ENCODE results near the gene SLC9A8.

Gene SLC9A8

GRCh38 chr20:49813305-49813974 is 812 bp downstream of the SLC9A8 start:
- no peak for DNase-seq (ENCODE audit: low read depth in 1 of 2, low spot score in 1 of 2)

- no peak for DNase-seq (ENCODE audit: low read depth in 1 of 2, low spot score in 1 of 2)
These were observed 1.5 kb downstream of the SLC9A8 start for GRCh38 chr20:49814057-49814694.

- no peak for DNase-seq (ENCODE audit: low read depth in 1 of 2, low spot score in 1 of 2)
These were observed 6.2 kb downstream of the SLC9A8 start for GRCh38 chr20:49818816-49819215.

- DNase-seq (ENCODE audit: low read depth in 1 of 2, low spot score in 1 of 2) = no peak
These were observed 7.1 kb downstream of the SLC9A8 start for GRCh38 chr20:49819702-49820101.

GRCh38 chr20:49821381-49821780 is 8.8 kb downstream of the SLC9A8 start:
- DNase-seq (ENCODE audit: low read depth in 1 of 2, low spot score in 1 of 2) = no peak

- no peak for DNase-seq (ENCODE audit: low read depth in 1 of 2, low spot score in 1 of 2)
These were observed 9.3 kb downstream of the SLC9A8 start for GRCh38 chr20:49821870-49822331.

GRCh38 chr20:49823152-49823847 is 10.7 kb downstream of the SLC9A8 start:
- DNase-seq (ENCODE audit: low read depth in 1 of 2, low spot score in 1 of 2) = peak in 1 of 2 donors; percentile 27

- DNase-seq (ENCODE audit: low read depth in 1 of 2, low spot score in 1 of 2) = no peak
These were observed 11.6 kb downstream of the SLC9A8 start for GRCh38 chr20:49824206-49824605.

GRCh38 chr20:49825521-49826033 is 12.9 kb downstream of the SLC9A8 start:
- DNase-seq (ENCODE audit: low read depth in 1 of 2, low spot score in 1 of 2) = no peak

GRCh38 chr20:49831022-49831769 is 18.6 kb downstream of the SLC9A8 start:
- no peak for DNase-seq (ENCODE audit: low read depth in 1 of 2, low spot score in 1 of 2)

GRCh38 chr20:49831770-49832631 is 19.4 kb downstream of the SLC9A8 start:
- no peak for DNase-seq (ENCODE audit: low read depth in 1 of 2, low spot score in 1 of 2)

- no peak for DNase-seq (ENCODE audit: low read depth in 1 of 2, low spot score in 1 of 2)
These were observed 20.2 kb downstream of the SLC9A8 start for GRCh38 chr20:49832632-49833327.

GRCh38 chr20:49833483-49833882 is 20.9 kb downstream of the SLC9A8 start:
- no peak for DNase-seq (ENCODE audit: low read depth in 1 of 2, low spot score in 1 of 2)

- no peak for DNase-seq (ENCODE audit: low read depth in 1 of 2, low spot score in 1 of 2)
These were observed 22.4 kb downstream of the SLC9A8 start for GRCh38 chr20:49835031-49835430.

GRCh38 chr20:49838546-49838945 is 25.9 kb downstream of the SLC9A8 start:
- no peak for DNase-seq (ENCODE audit: low read depth in 1 of 2, low spot score in 1 of 2)

GRCh38 chr20:49843139-49843538 is 30.5 kb downstream of the SLC9A8 start:
- no peak for DNase-seq (ENCODE audit: low read depth in 1 of 2, low spot score in 1 of 2)

GRCh38 chr20:49843770-49844380 is 31.2 kb downstream of the SLC9A8 start:
- DNase-seq (ENCODE audit: low read depth in 1 of 2, low spot score in 1 of 2) = no peak

GRCh38 chr20:49845060-49845459 is 32.4 kb downstream of the SLC9A8 start:
- DNase-seq (ENCODE audit: low read depth in 1 of 2, low spot score in 1 of 2) = no peak

GRCh38 chr20:49846206-49846807 is 33.7 kb downstream of the SLC9A8 start:
- DNase-seq (ENCODE audit: low read depth in 1 of 2, low spot score in 1 of 2) = peak in 1 of 2 donors; percentile 55

All from activated CD4-positive, alpha-beta T cell treated with anti-CD3 and anti-CD28 coated beads, Interleukin-2, amount 50 U/mL, for 24 hours (primary cell).